ENCODE results near the gene ECSIT.
A peak's percentile ranks its signal among the peaks of the same experiment; 100 is the strongest.
"Not testable (repeated sequence)": the region's sequence is repeated elsewhere in the genome, so short reads cannot be mapped to it uniquely, and the experiment has no call there.

The ECSIT gene

GRCh38 chr19:11570039-11570462 lies 41.1 kb upstream of the ECSIT start:
- POLR2A ChIA-PET, result no interaction called here
- CTCF ChIA-PET, result interaction anchor here (2.4 kb wide), 1 partner anchor 10 kb away, joined by 12 read pairs; no protein-coding TSS in a partner anchor
- no peak for TF ChIP-seq CTCF (IDR thresholded peaks at IDR 0.05; ENCODE audit: insufficient read depth, low read length, missing control alignments)
- DNase-seq (ENCODE audit: low read depth, low spot score), result no peak
- H3K4me3 ChIP-seq (ENCODE audit: low read depth, low read length), result no peak overlapping the region

DNA sequence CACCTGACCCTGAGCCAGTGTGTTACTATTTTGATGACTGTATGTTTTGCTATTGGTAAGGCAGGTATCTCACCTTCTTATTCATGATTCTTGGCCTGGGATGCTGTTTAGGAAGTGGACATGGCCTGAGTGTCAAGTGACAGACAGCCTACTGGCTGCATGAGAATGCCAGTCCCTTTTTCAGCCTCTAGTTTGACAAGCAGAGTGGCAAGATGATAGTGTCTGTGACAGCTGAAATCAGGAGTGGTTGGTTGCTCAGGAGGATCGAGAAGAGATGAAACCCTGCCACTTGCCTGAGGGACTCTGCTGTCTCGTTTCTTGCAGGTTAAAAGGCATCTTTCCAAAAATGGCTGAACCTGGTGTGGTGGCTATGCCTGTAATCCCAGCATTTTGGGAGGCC lies 37.2 kb upstream of the ECSIT start:
- DNase-seq (ENCODE audit: low read depth, low spot score), result no peak
- ChIA-PET CTCF (no interaction called here), POLR2A (no interaction called here)
- TF ChIP-seq CTCF (IDR thresholded peaks at IDR 0.05; ENCODE audit: insufficient read depth, low read length, missing control alignments), result no peak
- H3K4me3 ChIP-seq (ENCODE audit: low read depth, low read length), result no peak overlapping the region

DNA sequence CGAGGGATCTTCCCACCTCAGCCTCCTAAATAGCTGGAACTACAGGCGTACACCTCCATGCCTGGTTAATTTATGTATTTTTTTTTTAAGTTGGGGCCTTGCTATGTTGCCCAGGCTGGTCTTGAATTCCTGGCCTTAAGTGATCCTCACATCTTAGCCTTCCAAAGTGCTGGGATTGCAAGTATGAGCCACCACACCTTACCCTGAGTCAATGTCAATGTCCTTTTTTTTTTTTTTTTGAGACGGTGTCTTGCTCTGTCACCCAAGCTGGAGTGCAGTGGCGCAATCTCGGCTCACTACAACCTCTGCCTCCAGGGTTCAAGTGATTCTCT lies 36.7 kb upstream of the ECSIT start:
- H3K4me3 ChIP-seq (ENCODE audit: low read depth, low read length); CTCF ChIA-PET; DNase-seq (ENCODE audit: low read depth, low spot score); POLR2A ChIA-PET: not testable (repeated sequence)

GRCh38 chr19:11564082-11564807 lies 35.3 kb upstream of the ECSIT start:
- H3K4me3 ChIP-seq (ENCODE audit: low read depth, low read length); DNase-seq (ENCODE audit: low read depth, low spot score); POLR2A ChIA-PET: not testable (repeated sequence)
- CTCF ChIA-PET, result interaction anchor here (0.8 to 7.0 kb wide), 2 partner anchors 16 to 28 kb away, joined by 3 to 123 read pairs; partner anchors contain the start of gene ACP5

DNA sequence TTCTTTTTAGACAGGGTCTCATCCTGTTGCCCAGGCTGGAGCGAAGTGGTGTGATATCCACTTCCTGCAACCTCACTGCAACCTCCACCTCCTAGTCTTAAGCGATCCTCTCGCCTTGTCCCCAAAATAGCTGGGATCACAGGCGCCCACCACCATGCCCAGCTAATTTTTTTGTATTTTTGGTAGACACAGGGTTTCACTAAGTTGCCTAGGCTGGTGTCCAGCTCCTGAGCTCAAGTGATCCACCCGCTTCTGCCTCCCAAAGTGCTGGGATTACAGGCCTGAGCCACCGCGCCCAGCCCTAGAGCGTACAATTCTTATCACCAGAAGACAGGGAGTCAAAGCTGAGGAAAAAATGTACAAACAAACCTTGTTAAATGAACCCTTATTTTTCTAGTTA lies 34.6 kb upstream of the ECSIT start:
- no peak for DNase-seq (ENCODE audit: low read depth, low spot score)
- CTCF ChIA-PET, result interaction anchor here (0.8 to 7.0 kb wide), 2 partner anchors 17 to 27 kb away, joined by 3 to 123 read pairs; partner anchors contain the start of gene ACP5
- no peak overlapping the region for H3K4me3 ChIP-seq (ENCODE audit: low read depth, low read length)
- TF ChIP-seq CTCF (IDR thresholded peaks at IDR 0.05; ENCODE audit: insufficient read depth, low read length, missing control alignments), result no peak
- POLR2A ChIA-PET, result no interaction called here

DNA sequence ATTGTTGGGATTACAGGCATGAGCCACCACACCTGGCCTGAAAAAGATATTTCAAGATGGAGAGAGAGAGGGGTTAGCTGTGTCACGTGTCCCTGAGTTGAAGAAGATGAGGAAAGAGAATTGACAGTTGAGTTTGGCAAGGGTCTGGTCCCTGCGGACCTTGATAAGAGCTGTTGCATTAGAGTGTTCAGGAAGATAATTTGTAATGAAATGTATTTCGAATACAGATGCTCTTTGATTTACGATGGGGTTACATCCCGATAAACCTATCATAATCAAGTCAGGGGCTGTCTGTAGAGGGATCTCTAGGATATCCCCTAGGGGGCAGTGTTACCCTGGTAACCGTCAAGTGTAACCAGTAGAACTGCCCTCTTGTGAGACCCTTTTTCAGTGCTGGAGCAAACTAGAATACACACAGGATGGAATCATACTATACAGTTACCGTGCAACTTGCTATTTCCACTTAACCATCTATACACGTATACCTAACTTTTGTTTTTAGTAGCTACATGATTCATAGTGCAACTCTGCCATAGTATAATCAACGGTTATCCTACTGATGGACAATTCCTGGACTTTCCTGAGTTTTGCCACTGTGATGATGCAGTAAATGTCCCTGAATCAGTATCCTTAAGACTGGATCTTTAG lies 31.6 kb upstream of the ECSIT start:
- no peak for DNase-seq (ENCODE audit: low read depth, low spot score)
- ChIA-PET POLR2A (no interaction called here), CTCF (interaction anchor here (0.6 to 7.0 kb wide), 17 partner anchors 9 to 140 kb away, joined by 3 to 123 read pairs (median 5); partner anchors contain the start of genes ACP5 and CNN1)
- H3K4me3 ChIP-seq (ENCODE audit: low read depth, low read length), result no peak overlapping the region
- TF ChIP-seq CTCF (IDR thresholded peaks at IDR 0.05; ENCODE audit: insufficient read depth, low read length, missing control alignments), result peak; percentile 57
